HFF-Myc (cell line): ENCODE results near the gene TBL1X.

Experiments used
- DNase-seq: peaks from one replicate; pipeline ENCODE4 v3.0.0-alpha.2; 2011; ENCODE audit warnings: low read depth; ENCODE audit errors: extremely low read depth
- H3K4me3 ChIP-seq: replicated peaks from 2 replicates; pipeline ENCODE4 v1.5.1; 2011; ENCODE audit warnings: low read depth, mild to moderate bottlenecking, control low read depth, low read length
- CTCF ChIP-seq: IDR thresholded peaks from 2 replicates; pipeline ENCODE4 v1.5.1; 2012; ENCODE audit warnings: mild to moderate bottlenecking, low read depth, low read length, control low read depth; ENCODE audit errors: missing control alignments

The TBL1X gene

GRCh38 chrX:9738151-9738550 lies 273.3 kb downstream of the TBL1X start:
- TF ChIP-seq CTCF = no peak
- DNase-seq = no peak
- H3K4me3 ChIP-seq = no peak overlapping the region

- H3K4me3 ChIP-seq = no peak overlapping the region
- no peak for DNase-seq
- TF ChIP-seq CTCF = no peak
Observed at GRCh38 chrX:9739130-9739529, 274.3 kb downstream of the TBL1X start.

- TF ChIP-seq CTCF = no peak
- no peak for DNase-seq
- H3K4me3 ChIP-seq = no peak overlapping the region
Observed at GRCh38 chrX:9745417-9746115, 280.7 kb downstream of the TBL1X start.

GRCh38 chrX:9746148-9746888 lies 281.5 kb downstream of the TBL1X start:
- no peak for TF ChIP-seq CTCF
- no peak overlapping the region for H3K4me3 ChIP-seq
- DNase-seq = no peak

- DNase-seq = no peak
- TF ChIP-seq CTCF = no peak
- no peak overlapping the region for H3K4me3 ChIP-seq
Observed at GRCh38 chrX:9747644-9748043, 282.8 kb downstream of the TBL1X start.

- no peak for DNase-seq
- H3K4me3 ChIP-seq = no peak overlapping the region
- TF ChIP-seq CTCF = no peak
Observed at GRCh38 chrX:9749146-9749692, 284.4 kb downstream of the TBL1X start.
